Heart left ventricle (tissue), 16 donors: ENCODE data around the gene RIPPLY1. TPM values are rescaled to one million over a fixed set of nuclear protein-coding genes. Genes with fewer than 3 reads are reported as not detected.
"Not testable (repeated sequence)": the region's sequence is repeated elsewhere in the genome, so short reads cannot be mapped to it uniquely, and the experiment has no call there.

Experiments
- ATAC-seq, 4 donors: fragments of 200-7000 bp; cut with Tn5 transposase; one replicate each; pipeline ENCODE4 v1.9.1; 2020 to 2022; ENCODE audit warnings: moderate library complexity in 4 of 4, mild to moderate bottlenecking in 3 of 4, moderate number of reproducible peaks in 1 of 4
- DNase-seq, 5 donors: peaks; one replicate each; pipeline ENCODE4 v3.0.0-alpha.2; 2020
- H3K27ac ChIP-seq, 12 donors: fragments of 200-600 bp; sonication (generic) in 4 of 12; one replicate each; pipeline versions ENCODE4 v1.5.0 to v1.8.0; 2016 to 2022; ENCODE audit warnings: mild to moderate bottlenecking in 2 of 12
- H3K27me3 ChIP-seq, 9 donors: fragments of 200-600 bp; sonication (generic) in 2 of 9; one replicate each; pipeline versions ENCODE4 v1.5.1 to v1.8.0; 2016 to 2022; ENCODE audit warnings: mild to moderate bottlenecking in 3 of 9
- H3K36me3 ChIP-seq, 9 donors: fragments of 200-600 bp; sonication (generic) in 2 of 9; one replicate each; pipeline versions ENCODE4 v1.5.0 to v1.8.0; 2018 to 2022; ENCODE audit warnings: mild to moderate bottlenecking in 2 of 9
- H3K4me1 ChIP-seq, 12 donors: fragments of 200-600 bp; sonication (generic) in 4 of 12; one replicate each; pipeline versions ENCODE4 v1.5.0 to v1.8.0; 2016 to 2022; ENCODE audit warnings: mild to moderate bottlenecking in 3 of 12
- H3K4me3 ChIP-seq, 12 donors: fragments of 200-600 bp; sonication (generic) in 4 of 12; one replicate each; pipeline versions ENCODE4 v1.5.0 to v1.8.0; 2017 to 2022; ENCODE audit warnings: mild to moderate bottlenecking in 9 of 12, moderate library complexity in 4 of 12
- H3K9me3 ChIP-seq, 12 donors: fragments of 200-600 bp; sonication (generic) in 4 of 12; one replicate each; pipeline versions ENCODE4 v1.5.0 to v1.8.0; 2016 to 2022; ENCODE audit warnings: mild to moderate bottlenecking in 1 of 12
- CTCF ChIP-seq, 12 donors: fragments of 200-600 bp; sonication (generic) in 4 of 12; IDR thresholded peaks; one replicate each; pipeline versions ENCODE4 v1.5.0 to v1.8.0; 2018 to 2022; ENCODE audit warnings: antibody characterized with exemption in 12 of 12, mild to moderate bottlenecking in 5 of 12
- POLR2A ChIP-seq, 2 donors: fragments of 450-650 bp; IDR thresholded peaks; one replicate each; pipeline ENCODE4 v1.6.1; 2017; ENCODE audit warnings: antibody characterized with exemption in 2 of 2, mild to moderate bottlenecking in 2 of 2, moderate library complexity in 2 of 2
- WGBS, 4 donors: extraction: QIAGEN DNeasy Blood & Tissue Kit in 2 of 4; methylation state at CpG; one replicate each; pipeline versions ENCODE4 v1.1.5 to v1.1.7; 2013 to 2018; 5-methylcytosine and 5-hydroxymethylcytosine counted together
- intact Hi-C, 10 donors: fragments of 100-400 bp; cut with DNase I; formaldehyde crosslinking; loops; one replicate each; pipeline versions ENCODE4 v1.11.1 to v1.14.2; 2022
- polyA plus RNA-seq, 2 donors: library from polyadenylated mRNA; stranded (reverse); fragments of 200-250 nt; gene quantifications; one replicate each; pipeline ENCODE4 v1.2.3, GENCODE V29; 2013
- total RNA-seq, 9 donors: library from RNA; depleted of rRNA in 2 of 9; stranded (reverse); fragments of >200 nt in 2 of 9; fragmentation: NEBNext Ultra II Directional in 3 of 9; extraction: Animal tissue kit (Norgen Biotek cat#: 25700) in 3 of 9; gene quantifications; one replicate each; pipeline versions ENCODE4 v1.1.0 to v1.2.4, GENCODE V29; 2016 to 2023
- donor health status: ischemic (EF 13 %, LVEDD 7.1; RV severe dilation, severe dysfunction).
- donor health status: healthy with polysubstance abuse.
- donor health status: DM: no; HTN: yes; CAD: no.
- donor health status: DM: no; HTN: no; CAD: no.
- donor health status: ischemic (EF 25% LVEDD 6.9; RV normal size, moderate dysfunction).
- donor health status: ischemic (EF 25% LVEDD 5.7; RV mildly dilated, moderate dysfunction).
- donor health status: healthy.
- donor health status: DM: yes; HTN: yes; CAD: no.
- donor health status: ischemic (EF 35%, LVEDD 5.7; RV mildly dilated, moderate dysfunction).
- donor health status: nonischemic (EF 11% LVEDD 7.7; RV severe dilation, severe dysfunction).
- donor health status: DM: yes; HTN: yes; CAD: no.
- donor health status: PGD.
- donor health status: ischemic (EF 29% LVEDD 5.4; RV normal size, mild dysfunction).
- donor health status: nonischemic (EF 23%, LVEDD 6.1; RV moderate dilation, normal function).

Gene RIPPLY1
- total and polyA plus RNA-seq, 11 donors = 0.10 TPM; not detected in 10

DNA sequence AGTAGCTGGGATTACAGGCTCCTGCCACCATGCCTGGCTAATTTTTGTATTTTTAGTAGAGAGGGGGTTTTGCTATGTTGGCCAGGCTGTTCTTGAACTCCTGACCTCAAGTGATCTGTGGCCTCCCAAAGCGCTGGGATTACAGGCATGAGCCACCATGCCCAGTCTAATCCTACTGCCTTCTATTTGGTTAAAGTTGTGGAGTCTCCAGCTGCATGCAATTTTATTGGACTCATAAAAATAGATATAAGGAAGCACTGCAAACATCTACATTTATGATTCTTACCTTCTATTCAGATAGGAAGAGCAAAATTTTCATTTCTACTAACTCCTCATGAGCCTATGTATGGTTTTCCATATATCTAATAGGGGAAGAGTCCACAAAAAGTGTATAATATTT lies 13.7 kb downstream of the RIPPLY1 start:
- Histone ChIP-seq H3K36me3 (no peaks in the 10 kb centered on the region), H3K27me3 (peaks cover 0 to 18% (median 0%) of the 10 kb centered on the region in 9 donors), H3K4me3 (no peak overlapping the region), H3K9me3 (no peaks in the 10 kb centered on the region), H3K4me1 (peaks cover 0 to under 1% (median 0%) of the 10 kb centered on the region in 12 donors), H3K27ac (no peak overlapping the region)
- WGBS, 4 donors = 38 to 96% (median 78%) methylated on average over 1 of the region's 1 CpG
- intact Hi-C loops = no loop called here
- TF ChIP-seq POLR2A (IDR thresholded peaks at IDR 0.05) (no peak), CTCF (IDR thresholded peaks at IDR 0.05) (no peak)
- DNase-seq (no peak), ATAC-seq (no peak)

- ATAC-seq = no peak
- Histone ChIP-seq H3K4me1 (no peaks in the 10 kb centered on the region), H3K27ac (no peak overlapping the region), H3K9me3 (peaks cover 0 to 5% (median 0%) of the 10 kb centered on the region in 12 donors), H3K4me3 (no peak overlapping the region), H3K27me3 (peaks cover 0 to 28% (median 0%) of the 10 kb centered on the region in 9 donors), H3K36me3 (peaks cover 0 to 6% (median 0%) of the 10 kb centered on the region in 9 donors)
- TF ChIP-seq CTCF (IDR thresholded peaks at IDR 0.05) (no peak), POLR2A (IDR thresholded peaks at IDR 0.05) (no peak)
- intact Hi-C loops = no loop called here
- WGBS, 4 donors = 74 to 97% (median 92%) methylated on average over 1 of the region's 1 CpG
- DNase-seq = no peak
Observed at GRCh38 chrX:106875151-106875550, 28.0 kb downstream of the RIPPLY1 start.

- no peak for TF ChIP-seq POLR2A (IDR thresholded peaks at IDR 0.05)
- peak in 10 of 12 donors; percentile 12 to 55 (median 38) for TF ChIP-seq CTCF (IDR thresholded peaks at IDR 0.05)
- DNase-seq (no peak), ATAC-seq (no peak)
- Histone ChIP-seq H3K27ac (no peak overlapping the region), H3K36me3 (peaks cover 0 to 12% (median 0%) of the 10 kb centered on the region in 9 donors), H3K4me3 (no peak overlapping the region), H3K4me1 (no peaks in the 10 kb centered on the region), H3K9me3 (peaks cover 0 to under 1% (median 0%) of the 10 kb centered on the region in 12 donors), H3K27me3 (peaks cover 0 to 36% (median 0%) of the 10 kb centered on the region in 9 donors)
- intact Hi-C loops = no loop called here
- 48 to 78% (median 66%) methylated on average over 2 of the region's 2 CpGs for WGBS, 4 donors
Observed at GRCh38 chrX:106874075-106874474, 29.1 kb downstream of the RIPPLY1 start.

GRCh38 chrX:106872796-106873195 lies 30.3 kb downstream of the RIPPLY1 start:
- H3K4me1 ChIP-seq, H3K4me3 ChIP-seq, intact Hi-C loops, H3K9me3 ChIP-seq, H3K27ac ChIP-seq, DNase-seq, ATAC-seq: not testable (repeated sequence)
- WGBS, 4 donors = 79 to 95% (median 89%) methylated on average over 2 of the region's 2 CpGs
- Histone ChIP-seq H3K27me3 (peaks cover 0 to 40% (median 0%) of the 10 kb centered on the region in 9 donors), H3K36me3 (peaks cover 0 to 12% (median 0%) of the 10 kb centered on the region in 9 donors)

DNA sequence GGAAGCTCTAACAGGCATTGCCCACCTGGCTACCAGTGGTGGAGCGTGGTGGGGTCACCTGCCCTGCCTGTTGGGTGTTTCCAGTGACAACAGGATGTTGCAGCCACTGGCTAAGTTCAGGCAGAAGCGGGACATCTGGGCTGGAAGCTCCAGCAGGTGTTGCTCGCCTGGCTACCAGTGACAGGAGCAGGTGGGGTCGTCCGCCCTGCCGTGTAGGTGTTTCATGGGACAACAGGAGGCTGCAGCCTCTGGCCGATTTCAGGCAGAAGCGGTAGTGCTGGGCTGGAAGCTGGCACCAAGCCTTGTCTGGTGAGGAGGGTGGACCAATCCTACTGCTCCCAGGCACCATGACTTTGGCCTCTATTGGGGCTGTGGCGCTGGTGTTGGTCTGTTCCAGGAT lies 39.4 kb downstream of the RIPPLY1 start:
- no peak overlapping the region for H3K27ac ChIP-seq
- DNase-seq (no peak), ATAC-seq (no peak)
- 79 to 96% (median 88%) methylated on average over 9 of the region's 9 CpGs for WGBS, 4 donors
- H3K27me3 ChIP-seq = peaks cover 0 to 15% (median 0%) of the 10 kb centered on the region in 9 donors
- H3K4me1 ChIP-seq = no peaks in the 10 kb centered on the region
- no peak overlapping the region for H3K4me3 ChIP-seq
- intact Hi-C loops = no loop called here
- H3K36me3 ChIP-seq = peaks cover 0 to 5% (median 0%) of the 10 kb centered on the region in 9 donors
- H3K9me3 ChIP-seq = peaks cover 0 to 10% (median 0%) of the 10 kb centered on the region in 12 donors
- TF ChIP-seq CTCF (IDR thresholded peaks at IDR 0.05) (no peak), POLR2A (IDR thresholded peaks at IDR 0.05) (no peak)
